Fibroblast of lung (primary cell): ENCODE measurements around the gene KCND3. TPM values are rescaled to one million over a fixed set of nuclear protein-coding genes. Genes with fewer than 3 reads are reported as not detected.
A peak's percentile ranks its signal among the peaks of the same experiment; 100 is the strongest.

Source experiments
- DNase-seq, 2 donors: peaks; one replicate each; pipeline versions ENCODE4 v3.0.0 to v3.0.0-alpha.2; 2010; ENCODE audit warnings: low read depth in 2 of 2
- H2AFZ ChIP-seq: 2 replicates; pipeline ENCODE4 v1.5.1; 2012; ENCODE audit warnings: low read length, control low read depth, inconsistent platforms
- H3K27ac ChIP-seq: 2 replicates; pipeline ENCODE4 v1.5.1; 2011; ENCODE audit warnings: low read length, control low read depth; ENCODE audit not compliant: insufficient read depth
- H3K27me3 ChIP-seq: 2 replicates; pipeline ENCODE4 v1.5.1; 2011; ENCODE audit warnings: mild to moderate bottlenecking, low read length; ENCODE audit not compliant: control insufficient read depth, insufficient read depth
- H3K36me3 ChIP-seq: 2 replicates; pipeline ENCODE4 v1.5.1; 2011; ENCODE audit warnings: low read length; ENCODE audit not compliant: control insufficient read depth, insufficient read depth
- H3K4me1 ChIP-seq: 2 replicates; pipeline ENCODE4 v1.5.1; 2011; ENCODE audit warnings: low read length; ENCODE audit not compliant: control insufficient read depth, insufficient read depth; ENCODE audit errors: extremely low read depth
- H3K4me2 ChIP-seq: 2 replicates; pipeline ENCODE4 v1.5.1; 2011; ENCODE audit warnings: low read length, control low read depth; ENCODE audit not compliant: insufficient read depth; ENCODE audit errors: extremely low read depth
- H3K4me3 ChIP-seq, 4 experiments: fragments of 200-600 bp in 1 of 4; sonication (generic) in 1 of 4; replicated peaks in 1 of 4; 2 replicates each; pipeline ENCODE4 v1.5.1; 2011 to 2016; ENCODE audit warnings: low read length in 4 of 4, low read depth in 3 of 4, mild to moderate bottlenecking in 3 of 4, control low read depth in 2 of 4, inconsistent platforms in 1 of 4, mixed read lengths in 1 of 4; ENCODE audit not compliant: insufficient read depth in 1 of 4; ENCODE audit errors: control extremely low read depth in 1 of 4
- H3K79me2 ChIP-seq: 2 replicates; pipeline ENCODE4 v1.5.1; 2012; ENCODE audit warnings: mild to moderate bottlenecking, low read length, inconsistent platforms; ENCODE audit not compliant: control insufficient read depth, insufficient read depth
- H3K9ac ChIP-seq: 2 replicates; pipeline ENCODE4 v1.5.1; 2011; ENCODE audit warnings: mild to moderate bottlenecking, low read length, control low read depth; ENCODE audit not compliant: insufficient read depth
- H3K9me3 ChIP-seq: 2 replicates; pipeline ENCODE4 v1.5.1; 2012; ENCODE audit warnings: low read depth, low read length; ENCODE audit not compliant: control insufficient read depth, insufficient read depth
- H4K20me1 ChIP-seq: 2 replicates; pipeline ENCODE4 v1.5.1; 2011; ENCODE audit warnings: low read length; ENCODE audit not compliant: control insufficient read depth, insufficient read depth; ENCODE audit errors: extremely low read depth
- EZH2 ChIP-seq: IDR thresholded peaks from 2 replicates; pipeline ENCODE4 v1.5.1; 2012; ENCODE audit warnings: low read length, control low read depth, mild to moderate bottlenecking; ENCODE audit errors: missing control alignments
- polyA plus RNA-seq, 2 donors: library from polyadenylated mRNA; depleted of rRNA in 1 of 2; stranded (reverse) in 1 of 2; unstranded in 1 of 2; fragments of >200 nt; gene quantifications; 2 replicates each; pipeline ENCODE4 v1.2.1, GENCODE V29; 2011 to 2012; ENCODE audit warnings: missing spikeins in 1 of 2
- total RNA-seq: library from RNA; depleted of rRNA; stranded (reverse); fragments of >200 nt; gene quantifications from 2 replicates; pipeline ENCODE4 v1.2.1, GENCODE V29; 2014
- TF ChIP-seq, protein P1 (sequence below), 2 donors: IDR thresholded peaks in 1 of 2; conservative IDR thresholded peaks in 1 of 2; 1 replicate in 1 of 2; 2 replicates in 1 of 2; pipeline ENCODE4 v1.5.1; 2011 to 2012; ENCODE audit warnings: low read length in 2 of 2, control low read depth in 1 of 2, inconsistent platforms in 1 of 2, low read depth in 1 of 2, mild to moderate bottlenecking in 1 of 2

KCND3 gene
- total and polyA plus RNA-seq, 2 donors (not counting 1 experiment from before 2014, with no cell fraction given), result 0.66 to 9.3 TPM

DNA sequence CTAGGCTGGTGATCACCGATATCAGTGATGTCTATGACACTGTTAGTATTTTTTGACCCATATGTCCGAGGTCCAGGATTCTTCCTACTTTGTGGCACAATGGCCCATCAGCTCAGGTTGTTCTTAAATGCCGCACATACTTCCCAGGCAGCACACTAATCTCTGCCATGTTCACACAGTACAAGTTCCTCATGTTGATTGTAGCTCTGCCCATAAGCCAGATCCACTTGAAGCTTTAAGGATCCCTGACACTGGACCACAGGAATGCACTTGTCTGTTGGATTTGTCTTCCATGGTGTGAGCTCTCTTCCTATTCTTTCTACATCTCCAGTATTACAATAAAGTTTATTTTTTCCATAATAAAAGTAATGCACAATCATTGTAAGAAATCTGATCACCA lies 164.3 kb downstream of the KCND3 start:
- Histone ChIP-seq H3K4me3 (no peak overlapping the region), H3K9me3 (no peaks in the 10 kb centered on the region), H3K79me2 (no peaks in the 10 kb centered on the region), H3K27ac (no peak overlapping the region), H3K4me1 (no peaks in the 10 kb centered on the region), H4K20me1 (no peaks in the 10 kb centered on the region), H3K36me3 (no peaks in the 10 kb centered on the region), H3K9ac (no peak overlapping the region), H2AFZ (no peak overlapping the region), H3K4me2 (no peak overlapping the region), H3K27me3 (no peaks in the 10 kb centered on the region)
- no peak for TF ChIP-seq EZH2
- TF ChIP-seq, protein P1, sequence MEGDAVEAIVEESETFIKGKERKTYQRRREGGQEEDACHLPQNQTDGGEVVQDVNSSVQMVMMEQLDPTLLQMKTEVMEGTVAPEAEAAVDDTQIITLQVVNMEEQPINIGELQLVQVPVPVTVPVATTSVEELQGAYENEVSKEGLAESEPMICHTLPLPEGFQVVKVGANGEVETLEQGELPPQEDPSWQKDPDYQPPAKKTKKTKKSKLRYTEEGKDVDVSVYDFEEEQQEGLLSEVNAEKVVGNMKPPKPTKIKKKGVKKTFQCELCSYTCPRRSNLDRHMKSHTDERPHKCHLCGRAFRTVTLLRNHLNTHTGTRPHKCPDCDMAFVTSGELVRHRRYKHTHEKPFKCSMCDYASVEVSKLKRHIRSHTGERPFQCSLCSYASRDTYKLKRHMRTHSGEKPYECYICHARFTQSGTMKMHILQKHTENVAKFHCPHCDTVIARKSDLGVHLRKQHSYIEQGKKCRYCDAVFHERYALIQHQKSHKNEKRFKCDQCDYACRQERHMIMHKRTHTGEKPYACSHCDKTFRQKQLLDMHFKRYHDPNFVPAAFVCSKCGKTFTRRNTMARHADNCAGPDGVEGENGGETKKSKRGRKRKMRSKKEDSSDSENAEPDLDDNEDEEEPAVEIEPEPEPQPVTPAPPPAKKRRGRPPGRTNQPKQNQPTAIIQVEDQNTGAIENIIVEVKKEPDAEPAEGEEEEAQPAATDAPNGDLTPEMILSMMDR (conservative IDR thresholded peaks at IDR 0.05 in 1 of 2, IDR thresholded peaks at IDR 0.05 in 1 of 2; ENCODE audit: low read depth in 1 of 2, low read length in 2 of 2), result no peak
- DNase-seq, result peak in 1 of 2 donors; percentile 3

DNA sequence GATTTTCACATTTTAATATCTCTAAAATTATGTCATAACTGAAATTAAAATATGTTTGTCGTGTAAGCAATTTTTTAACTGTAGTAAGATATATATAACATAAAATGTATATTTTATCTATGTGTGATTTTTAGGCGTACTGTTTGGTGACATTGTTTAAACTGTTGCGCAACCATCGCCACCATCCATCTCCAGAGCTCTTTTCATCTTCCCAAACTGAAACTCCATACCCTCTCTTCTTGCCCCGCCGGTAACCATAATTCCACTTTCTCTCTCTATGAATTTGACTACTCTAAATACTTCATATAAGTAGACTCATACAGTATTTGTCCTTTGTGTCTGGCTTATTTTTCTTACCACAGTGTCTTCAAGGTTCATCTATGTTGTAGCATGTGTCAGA lies 167.3 kb downstream of the KCND3 start:
- H3K27ac ChIP-seq, result no peak overlapping the region
- no peak for TF ChIP-seq EZH2
- TF ChIP-seq, protein P1 (conservative IDR thresholded peaks at IDR 0.05 in 1 of 2, IDR thresholded peaks at IDR 0.05 in 1 of 2; ENCODE audit: low read depth in 1 of 2, low read length in 2 of 2), result no peak
- H2AFZ ChIP-seq, result no peak overlapping the region
- H3K4me3 ChIP-seq, result no peak overlapping the region
- no peaks in the 10 kb centered on the region for H3K9me3 ChIP-seq
- no peaks in the 10 kb centered on the region for H4K20me1 ChIP-seq
- H3K4me2 ChIP-seq, result no peak overlapping the region
- H3K4me1 ChIP-seq, result no peaks in the 10 kb centered on the region
- DNase-seq, result no peak
- no peaks in the 10 kb centered on the region for H3K36me3 ChIP-seq
- H3K79me2 ChIP-seq, result no peaks in the 10 kb centered on the region
- no peak overlapping the region for H3K9ac ChIP-seq
- no peaks in the 10 kb centered on the region for H3K27me3 ChIP-seq

DNA sequence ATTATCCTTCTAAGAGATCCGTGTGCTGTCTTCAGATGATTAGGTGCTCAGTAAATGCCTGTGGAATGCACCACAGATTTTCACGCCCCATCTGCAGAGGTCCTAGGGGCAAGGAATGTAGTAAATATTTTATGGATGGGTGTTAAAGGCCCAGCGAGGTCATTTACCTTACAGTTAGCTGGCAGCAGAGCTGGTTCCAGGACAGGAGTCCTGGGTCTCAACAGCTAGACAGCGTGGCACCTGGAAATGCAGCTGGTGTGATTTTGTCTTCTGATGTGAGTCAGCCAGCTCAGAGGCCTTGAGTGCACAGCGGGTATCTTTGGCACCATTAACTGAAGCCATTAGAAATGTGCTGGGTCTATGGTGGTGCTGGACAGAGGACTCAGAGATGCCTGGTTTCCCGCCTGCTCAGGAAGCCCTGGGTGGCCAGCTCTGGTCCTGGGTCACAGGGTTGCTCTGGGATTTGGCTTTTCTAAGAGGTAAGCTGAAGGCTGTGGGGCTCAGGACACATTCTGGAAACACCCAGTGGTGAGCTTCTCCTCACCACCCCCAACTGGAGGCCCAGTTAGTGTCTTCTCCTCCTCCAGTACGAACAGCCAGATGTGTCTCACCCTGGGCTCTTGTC lies 168.2 kb downstream of the KCND3 start:
- no peaks in the 10 kb centered on the region for H3K9me3 ChIP-seq
- H3K27ac ChIP-seq, result no peak overlapping the region
- H3K4me1 ChIP-seq, result no peaks in the 10 kb centered on the region
- no peak for TF ChIP-seq EZH2
- TF ChIP-seq, protein P1 (conservative IDR thresholded peaks at IDR 0.05 in 1 of 2, IDR thresholded peaks at IDR 0.05 in 1 of 2; ENCODE audit: low read depth in 1 of 2, low read length in 2 of 2), result no peak
- no peak overlapping the region for H3K9ac ChIP-seq
- H3K27me3 ChIP-seq, result no peaks in the 10 kb centered on the region
- no peaks in the 10 kb centered on the region for H3K36me3 ChIP-seq
- no peaks in the 10 kb centered on the region for H3K79me2 ChIP-seq
- H3K4me2 ChIP-seq, result no peak overlapping the region
- DNase-seq, result no peak
- H4K20me1 ChIP-seq, result no peaks in the 10 kb centered on the region
- no peak overlapping the region for H2AFZ ChIP-seq
- H3K4me3 ChIP-seq, result no peak overlapping the region
